GM21528 (cell line): ENCODE results near the gene FHIT.

Experiments used
- ATAC-seq: cut with Tn5 transposase; IDR thresholded peaks from one replicate; pipeline ENCODE4 v1.9.1; 2021; ENCODE audit warnings: mild to moderate bottlenecking, moderate library complexity; ENCODE audit not compliant: unreplicated experiment, low FRiP score

The FHIT gene

DNA sequence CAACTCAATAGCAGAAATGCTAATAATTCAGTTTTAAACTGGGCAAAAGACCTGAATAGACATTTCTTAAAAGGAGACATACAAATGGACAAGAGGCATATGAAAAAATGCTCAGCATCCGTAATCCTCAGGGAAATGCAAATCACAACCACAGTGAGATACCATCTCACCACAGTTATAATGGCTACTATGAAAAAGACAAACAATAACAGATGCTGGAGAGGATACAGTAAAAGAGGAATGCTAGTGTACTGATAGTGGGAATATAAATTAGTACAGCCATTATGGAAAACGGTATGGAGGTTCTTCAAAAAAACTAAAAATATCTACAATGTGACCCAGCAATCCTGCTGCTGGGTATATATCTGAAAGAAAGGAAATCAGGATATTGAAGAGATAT, 367.2 kb downstream of the FHIT start:
- no peak for ATAC-seq

DNA sequence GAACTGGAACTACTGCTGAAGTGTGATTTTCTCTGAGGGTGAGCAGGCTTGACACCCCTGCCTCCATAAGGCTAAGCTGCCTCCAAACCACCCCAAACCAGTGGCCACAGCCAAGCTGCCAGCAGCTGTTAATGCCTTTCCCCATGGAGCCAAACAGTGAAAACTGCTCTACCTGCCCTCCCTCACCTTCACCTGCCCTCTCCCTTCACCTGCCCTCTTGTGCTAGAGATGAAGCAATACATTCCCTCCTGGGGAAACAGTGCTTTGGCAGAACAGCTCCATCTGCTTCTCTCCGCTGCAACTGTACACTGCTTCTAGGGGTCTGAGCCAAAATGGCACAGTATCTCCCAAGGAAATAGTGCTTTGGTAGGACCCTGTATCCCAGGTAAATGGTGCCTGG, 374.1 kb downstream of the FHIT start:
- ATAC-seq, result no peak

DNA sequence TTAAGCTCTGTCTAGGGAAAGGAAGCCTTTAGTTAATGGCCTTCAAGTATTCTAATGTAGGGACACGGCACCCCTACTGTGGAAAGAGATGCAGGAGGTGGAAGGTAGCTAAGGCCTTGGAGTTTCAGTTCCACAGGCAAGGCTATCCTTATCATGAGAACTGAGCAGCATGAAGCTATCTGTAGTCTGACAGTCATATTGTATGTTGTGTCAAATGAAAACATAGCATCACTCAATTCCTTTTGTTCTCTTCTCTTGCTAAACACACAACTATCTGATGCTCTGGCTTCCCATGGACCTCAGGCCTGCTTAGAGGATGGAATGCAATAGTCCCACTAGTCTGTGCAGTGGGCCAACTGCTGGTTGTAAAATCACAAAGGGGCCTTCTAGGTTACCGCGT, 380.9 kb downstream of the FHIT start:
- no peak for ATAC-seq

DNA sequence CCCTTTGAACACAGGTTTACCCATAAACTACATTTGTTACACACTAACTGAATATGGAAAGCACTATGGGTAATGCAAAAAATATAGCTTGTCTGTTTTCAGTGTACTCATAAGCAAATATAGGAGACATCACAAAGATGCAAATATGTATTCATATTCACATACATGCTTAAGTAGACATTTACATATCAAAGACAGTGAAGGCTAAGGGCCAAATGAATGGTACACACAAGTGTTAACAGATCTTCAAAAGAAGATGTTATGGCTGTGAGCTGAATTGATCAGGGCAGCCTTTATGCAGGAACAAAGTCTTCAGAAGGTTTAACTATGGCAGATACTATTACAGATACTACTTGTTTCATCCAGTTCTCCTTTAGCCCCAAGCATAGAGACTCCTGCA, 384.1 kb downstream of the FHIT start:
- no peak for ATAC-seq

DNA sequence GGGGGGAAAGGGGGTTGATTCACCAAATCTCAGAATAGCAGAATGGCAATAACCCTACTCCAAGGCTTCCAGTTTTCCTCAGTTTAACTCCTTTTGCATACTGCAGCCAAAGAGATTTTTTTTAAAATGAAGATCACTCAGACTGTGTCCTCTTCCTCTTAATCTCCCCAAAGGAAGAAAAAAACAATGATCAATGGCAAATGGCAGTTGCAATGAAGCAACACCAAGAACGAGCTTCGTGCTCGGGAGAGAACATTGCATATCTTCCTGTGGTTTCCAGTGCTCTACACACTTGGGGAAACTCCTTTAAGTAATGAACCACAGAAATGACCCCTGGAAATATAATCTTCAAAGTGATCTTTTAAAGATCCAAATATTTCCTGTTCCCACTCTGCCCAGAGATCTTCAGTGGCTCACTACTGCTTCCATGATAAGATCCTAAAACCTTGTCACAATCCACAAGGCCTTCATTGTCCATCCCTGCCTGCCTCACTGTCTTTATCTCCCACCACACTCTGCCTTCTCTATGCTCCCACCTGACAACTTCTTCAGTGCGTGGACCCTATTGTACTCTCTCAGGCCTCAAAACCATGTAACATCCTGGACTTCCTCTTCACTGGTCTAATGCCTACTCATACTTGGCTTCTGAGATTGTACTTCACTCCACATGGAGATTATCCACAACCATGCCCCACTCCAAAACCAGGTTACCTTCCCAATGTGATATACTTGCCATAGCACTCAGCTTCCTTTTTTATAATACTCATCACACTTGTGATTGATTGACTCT, 394.8 kb downstream of the FHIT start:
- no peak for ATAC-seq

DNA sequence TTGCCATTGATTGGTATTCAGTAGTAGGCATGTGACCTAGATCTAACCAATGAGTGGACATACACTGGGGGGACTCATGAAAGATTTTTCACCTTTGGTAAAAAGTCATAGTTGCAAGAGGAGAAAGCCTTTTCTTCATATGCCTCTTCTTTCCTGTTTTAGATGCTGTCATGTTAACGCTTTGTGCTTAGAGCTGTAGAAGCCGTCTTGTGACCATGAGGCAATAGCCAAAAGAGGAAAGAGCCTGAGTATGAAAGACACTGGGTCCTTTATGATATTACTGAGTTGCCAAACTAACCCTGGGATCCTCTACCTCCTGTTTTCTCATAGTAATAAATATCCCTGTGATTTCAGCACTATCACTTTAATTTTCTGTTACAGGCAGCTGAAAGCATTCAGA, 396.0 kb downstream of the FHIT start:
- ATAC-seq, result no peak

DNA sequence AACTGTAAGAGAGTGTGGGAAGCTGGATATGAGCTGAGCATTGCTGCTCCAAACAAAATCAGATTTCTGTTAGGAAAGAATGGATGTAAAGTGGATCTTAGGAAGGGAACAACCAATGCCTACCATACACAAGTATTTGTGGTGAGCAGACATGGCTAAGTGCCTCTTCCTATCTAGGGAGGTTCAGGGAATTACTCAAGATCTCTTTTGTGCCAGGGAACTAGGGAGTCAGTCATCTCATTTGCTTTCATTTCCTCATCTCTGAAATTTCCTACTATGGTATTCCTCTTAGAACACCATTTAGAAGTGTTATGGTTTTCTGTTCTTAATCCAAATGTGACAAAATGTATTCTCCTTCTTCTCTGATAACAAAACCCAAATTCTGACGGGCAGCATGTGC, 396.5 kb downstream of the FHIT start:
- no peak for ATAC-seq

DNA sequence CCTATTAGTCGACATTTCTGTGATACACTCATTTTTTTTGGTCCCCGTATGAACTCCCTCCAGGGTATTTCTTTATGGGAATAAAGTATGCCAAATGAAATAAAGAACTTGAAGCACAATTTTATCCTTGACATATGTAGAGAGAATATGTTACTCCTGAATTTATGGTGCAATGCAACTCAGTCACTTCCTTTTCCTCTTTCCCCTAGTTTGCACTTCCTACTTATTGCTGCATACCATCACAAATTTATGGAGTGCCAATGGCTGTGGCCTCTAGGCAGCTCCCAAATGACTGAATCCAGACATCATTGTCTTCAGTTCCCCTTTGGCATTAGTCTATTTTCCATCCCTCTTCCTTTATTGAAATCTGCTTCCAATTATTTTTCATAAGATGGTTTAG, 403.5 kb downstream of the FHIT start:
- no peak for ATAC-seq

DNA sequence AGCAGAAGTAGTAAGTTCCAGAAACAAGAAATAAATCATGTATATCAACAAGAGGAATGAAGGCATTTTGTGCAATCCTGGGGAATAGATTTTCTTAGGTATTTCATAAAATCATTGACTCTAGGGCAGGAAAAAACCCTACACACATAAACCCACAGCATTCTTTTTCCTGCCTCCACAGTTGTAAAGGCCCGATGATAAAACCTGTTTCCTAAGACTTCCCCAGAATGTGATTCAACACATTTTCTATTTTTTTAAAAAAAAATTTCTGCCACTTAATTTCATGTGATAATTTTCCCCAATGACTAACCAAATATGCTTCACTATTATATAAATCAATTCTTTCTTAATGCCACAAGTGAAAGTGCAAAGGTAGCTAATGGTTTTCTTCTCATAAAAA, 407.0 kb downstream of the FHIT start:
- ATAC-seq, result no peak

DNA sequence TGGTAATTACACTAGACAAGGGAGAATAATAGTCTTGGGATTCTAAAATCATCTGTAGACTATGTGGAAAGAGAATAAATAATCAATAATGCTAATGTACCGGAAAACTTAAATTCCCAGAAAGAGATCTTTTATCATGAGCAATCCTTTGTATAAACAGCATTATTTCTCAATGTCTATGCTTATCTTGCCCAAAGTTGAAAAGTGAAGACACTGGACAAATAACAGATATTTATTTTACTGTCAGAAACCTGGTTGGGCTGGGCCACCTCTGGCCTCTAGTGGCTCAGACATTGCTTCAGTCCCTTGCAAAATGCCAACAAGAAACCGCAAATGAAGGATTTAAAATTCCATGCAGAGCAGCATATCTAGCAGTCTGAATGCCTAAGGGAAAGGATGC, 409.9 kb downstream of the FHIT start:
- no peak for ATAC-seq

DNA sequence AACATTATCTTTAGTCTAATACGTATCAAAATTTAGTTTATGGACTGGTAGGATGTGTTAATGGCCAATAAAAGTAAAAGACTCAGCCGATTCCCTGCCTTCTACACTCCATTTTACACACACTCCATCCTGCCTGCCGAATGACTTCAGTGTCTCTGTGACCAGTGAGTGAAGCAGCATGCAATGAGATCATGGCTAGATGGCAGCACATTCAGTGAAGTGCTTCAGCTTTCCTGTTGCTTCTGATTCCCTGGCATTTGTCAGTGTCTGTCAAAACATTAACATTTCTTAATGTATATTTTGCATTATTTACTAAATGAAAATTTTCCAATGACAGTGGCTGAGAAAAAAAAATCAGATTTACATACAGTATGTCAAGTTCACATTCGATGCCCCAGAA, 412.0 kb downstream of the FHIT start:
- ATAC-seq, result no peak

DNA sequence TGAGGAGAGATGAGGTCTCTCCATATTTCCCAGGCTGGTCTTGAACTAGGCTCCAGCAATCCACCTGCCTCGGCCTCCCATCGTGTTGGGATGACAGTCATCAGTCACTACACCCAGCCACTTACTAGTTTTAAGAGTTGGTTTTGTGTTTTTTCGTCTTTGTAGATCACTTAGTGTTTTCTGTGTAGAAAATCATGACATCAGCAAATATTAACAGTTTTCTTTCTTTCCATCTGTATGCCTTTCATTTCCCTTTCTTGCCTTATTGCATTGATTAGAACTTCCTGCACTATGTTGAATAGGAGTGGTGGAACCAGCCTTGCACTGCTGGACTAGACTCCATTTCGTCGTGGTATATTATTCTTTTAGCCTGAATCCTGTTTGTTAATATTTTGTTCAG, 415.5 kb downstream of the FHIT start:
- ATAC-seq, result no peak

DNA sequence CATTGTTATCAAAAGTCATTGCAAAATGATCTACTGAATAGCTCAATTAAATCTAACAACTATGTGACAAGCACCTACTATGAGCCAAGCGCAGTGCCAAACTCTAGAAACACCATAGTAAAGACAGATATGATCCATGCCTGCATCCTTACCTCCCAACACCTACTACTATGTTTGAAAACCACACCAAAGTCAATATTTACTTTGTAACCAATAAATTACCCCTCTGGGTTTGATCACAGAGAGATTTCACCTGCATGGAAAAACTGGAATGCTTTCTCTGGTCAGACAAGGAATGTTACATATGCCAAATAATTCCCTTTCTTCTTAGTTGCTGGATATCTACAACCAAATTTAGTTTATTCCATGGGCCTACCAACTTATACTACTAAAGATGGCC, 422.2 kb downstream of the FHIT start:
- no peak for ATAC-seq

DNA sequence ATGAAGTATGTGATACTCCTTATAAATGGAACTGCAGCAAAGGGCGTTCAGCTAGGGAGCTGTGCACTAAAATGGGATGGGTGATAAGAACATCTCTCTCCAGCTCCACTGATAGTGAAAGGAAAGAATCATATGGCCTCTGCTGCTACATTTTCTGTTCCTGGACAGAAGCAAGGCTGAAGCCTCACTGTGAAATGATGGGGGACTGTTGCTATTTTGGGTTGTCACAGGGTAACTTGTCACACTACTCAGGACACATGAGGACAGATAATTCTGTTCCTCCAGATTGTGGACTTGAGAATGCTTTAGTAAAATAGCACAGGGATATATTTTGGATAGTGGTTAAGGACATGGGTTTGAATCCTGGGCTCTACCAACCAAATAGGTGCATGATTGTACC, 423.6 kb downstream of the FHIT start:
- no peak for ATAC-seq

DNA sequence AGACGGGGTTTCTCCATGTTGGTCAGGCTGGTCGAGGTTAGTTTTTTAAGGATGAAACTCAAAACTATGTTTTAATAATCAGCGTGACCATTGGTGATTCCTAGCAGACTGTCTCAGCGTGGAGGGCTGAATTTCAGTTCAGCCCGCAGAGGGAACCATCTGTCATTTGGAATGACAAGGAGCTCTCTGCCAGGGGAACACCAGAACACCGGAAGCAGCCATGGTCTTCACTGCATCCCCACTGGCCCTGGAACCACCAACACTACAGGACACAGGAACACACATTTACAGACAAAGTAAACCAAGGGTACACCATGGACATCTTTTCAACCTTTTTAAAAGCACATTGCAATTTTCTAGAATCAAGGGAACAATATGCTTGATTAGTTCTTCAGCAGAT, 424.7 kb downstream of the FHIT start:
- ATAC-seq, result no peak

DNA sequence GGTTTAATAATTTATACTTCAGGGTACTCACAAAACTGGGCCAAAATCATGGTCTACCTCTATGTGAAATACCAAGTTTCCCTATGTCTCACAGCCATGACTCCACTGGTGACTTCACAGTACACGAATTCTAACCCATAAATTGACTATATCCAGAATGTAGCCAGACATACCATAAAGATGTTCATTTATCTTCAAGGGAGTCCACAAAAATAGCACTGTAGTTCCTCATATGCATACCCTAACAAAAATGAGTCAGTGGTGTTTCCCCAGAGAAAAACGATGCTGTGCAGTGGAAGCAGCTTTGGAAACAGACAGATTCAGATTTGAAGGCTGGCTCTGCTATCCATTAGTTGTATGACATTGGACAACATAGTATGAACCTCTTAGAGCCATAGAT, 438.8 kb downstream of the FHIT start:
- ATAC-seq, result no peak

DNA sequence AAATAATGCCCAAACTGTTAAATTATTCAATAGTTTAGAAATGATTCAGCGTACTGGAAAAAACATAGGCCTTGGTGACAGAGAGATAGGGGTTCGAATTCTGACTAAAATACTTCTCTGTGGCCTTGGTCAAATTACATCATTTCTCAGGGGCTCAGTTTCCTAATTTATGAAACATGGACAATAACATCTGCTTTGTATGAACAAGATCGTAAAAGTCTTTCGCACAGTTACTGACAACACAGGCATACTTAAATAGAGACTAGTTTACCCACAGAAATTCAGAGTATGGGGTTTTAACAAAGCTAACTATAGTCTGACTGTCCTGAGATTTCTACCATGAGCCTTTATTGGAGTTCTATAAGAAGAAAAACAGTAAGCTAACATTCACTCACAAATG, 440.4 kb downstream of the FHIT start:
- no peak for ATAC-seq

DNA sequence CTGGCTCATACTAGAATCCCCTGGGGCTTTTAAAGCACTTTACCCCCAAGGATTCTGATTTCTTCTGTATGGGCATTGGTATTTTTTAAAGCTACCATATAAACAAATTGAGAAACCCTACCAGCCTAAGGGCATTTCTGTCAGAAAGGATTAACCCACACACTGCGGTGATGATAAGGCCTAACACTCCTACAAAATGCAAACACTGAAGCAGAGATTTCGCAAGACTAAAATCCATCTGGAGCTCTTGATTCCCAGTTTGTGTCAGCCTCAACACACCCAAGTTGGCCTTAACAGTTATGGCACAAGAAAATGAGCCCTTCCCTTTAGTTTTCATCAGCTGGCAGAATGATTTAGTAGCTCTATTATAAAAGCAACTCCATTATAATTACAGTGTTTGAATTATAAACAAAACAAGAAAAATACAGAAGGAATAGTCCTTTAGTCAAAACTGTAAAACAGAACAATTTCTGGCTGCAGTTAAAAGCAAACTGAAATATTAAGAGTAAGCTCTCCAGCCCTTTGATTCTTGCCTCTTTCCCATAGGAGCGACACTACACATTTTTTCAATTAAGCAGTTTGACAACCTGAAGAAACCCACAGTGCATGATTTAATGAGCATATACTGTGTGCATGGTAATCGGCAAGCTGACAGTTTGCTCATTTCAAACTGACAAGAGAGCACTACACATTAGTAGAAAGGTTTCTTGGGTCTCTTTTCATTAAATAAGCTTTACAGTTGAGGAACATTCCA, 441.2 kb downstream of the FHIT start:
- no peak for ATAC-seq

DNA sequence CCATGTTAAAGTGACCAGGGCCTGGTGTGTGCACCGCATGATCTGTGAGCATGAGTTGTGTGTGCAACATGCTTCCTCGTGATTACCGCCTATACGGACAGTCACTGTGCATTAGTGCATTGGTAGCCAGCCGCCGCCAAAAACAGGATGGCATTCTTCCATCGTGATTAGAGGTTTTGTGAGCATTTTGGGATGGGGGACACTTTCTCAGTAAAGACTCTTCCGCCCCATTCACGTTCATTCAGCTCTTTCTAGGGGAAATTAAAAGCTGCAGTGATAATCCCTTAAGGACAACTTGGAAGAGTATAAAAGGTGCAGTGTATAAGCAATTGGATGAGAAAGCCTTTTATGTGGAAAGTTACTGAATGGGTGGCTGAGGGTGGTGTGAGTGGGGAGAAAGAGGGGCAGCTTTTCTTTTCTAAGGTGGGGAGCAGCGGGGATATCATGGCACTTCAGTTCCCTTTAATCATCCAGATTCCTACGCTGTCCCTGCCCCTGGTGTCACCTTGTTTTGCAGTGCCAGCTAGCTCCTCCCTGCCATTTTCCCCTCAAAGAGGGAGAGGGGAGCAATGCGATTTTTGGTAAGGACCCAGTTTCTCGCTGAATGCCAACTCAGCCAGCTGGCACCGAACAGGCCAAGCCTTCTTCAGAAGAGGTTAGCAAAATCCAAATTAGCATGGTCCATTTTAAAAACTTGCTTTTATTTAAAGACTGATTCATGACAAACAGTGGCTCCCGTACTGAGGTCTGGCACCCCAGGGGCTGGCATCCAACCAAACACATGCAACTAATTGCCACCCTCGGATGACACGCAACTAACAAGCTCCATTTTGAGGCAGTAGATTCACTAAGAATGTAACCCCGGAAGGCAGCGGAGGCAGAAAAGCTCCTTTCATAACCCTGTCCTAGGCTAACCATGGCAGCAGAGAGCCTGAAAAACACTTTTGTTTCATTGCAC, 447.8 kb downstream of the FHIT start:
- no peak for ATAC-seq

DNA sequence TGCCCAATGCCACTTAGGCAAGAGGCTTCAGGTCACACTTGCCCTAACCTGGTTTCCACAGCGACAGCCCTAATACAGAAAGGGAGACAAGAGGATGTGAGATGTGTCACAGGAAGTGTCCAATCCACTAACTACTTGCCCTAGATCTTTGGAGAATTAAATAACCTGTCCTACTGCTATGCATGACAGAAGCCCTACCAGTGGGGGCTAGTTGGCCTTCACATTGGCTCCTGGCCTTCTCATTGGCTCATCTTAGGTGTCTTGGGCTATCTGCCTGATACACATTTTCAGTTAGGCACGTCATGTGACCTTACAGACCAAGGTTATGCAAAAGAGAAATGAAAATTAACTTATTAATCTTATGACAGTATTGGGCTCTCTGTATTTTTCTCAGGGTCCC, 449.9 kb downstream of the FHIT start:
- ATAC-seq, result no peak

DNA sequence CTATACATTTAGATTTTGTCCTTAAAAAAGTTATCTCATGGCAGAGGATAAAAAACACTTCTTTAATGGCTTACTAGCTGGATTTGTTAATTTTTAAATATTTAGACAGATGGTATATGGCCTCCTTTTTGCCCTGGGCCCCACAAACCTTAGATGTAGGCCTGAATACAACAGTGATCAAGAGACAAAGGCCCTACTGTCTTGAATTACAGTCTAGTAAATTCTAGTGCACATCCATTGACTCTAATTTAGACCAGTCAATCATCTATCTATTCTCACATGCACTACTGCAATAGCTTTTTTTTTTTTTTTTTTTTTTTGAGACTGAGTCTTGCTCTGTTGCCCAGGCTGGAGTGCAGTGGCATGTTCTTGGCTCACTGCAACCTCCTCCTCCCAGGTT, 452.8 kb downstream of the FHIT start:
- ATAC-seq, result no peak
